Brain microvascular endothelial cell (primary cell): ENCODE data around the gene DYNC2H1.

Experiments used
- DNase-seq: peaks from one replicate; pipeline ENCODE4 v3.0.0-alpha.2; 2020
- H3K27ac ChIP-seq: fragments of 250-450 bp; sonication (Bioruptor Pico); 2 replicates; pipeline ENCODE4 v1.5.1; 2020; ENCODE audit warnings: mild to moderate bottlenecking, moderate library complexity
- H3K27me3 ChIP-seq: fragments of 250-450 bp; sonication (Bioruptor Pico); replicated peaks from 2 replicates; pipeline ENCODE4 v1.5.1; 2020; ENCODE audit warnings: mild to moderate bottlenecking
- H3K36me3 ChIP-seq: fragments of 250-450 bp; sonication (Bioruptor Pico); replicated peaks from 2 replicates; pipeline ENCODE4 v1.5.1; 2020; ENCODE audit warnings: mild to moderate bottlenecking
- H3K4me3 ChIP-seq: 2 replicates; pipeline ENCODE4 v1.5.1; 2011; ENCODE audit warnings: low read depth, mild to moderate bottlenecking, control low read depth, low read length, moderate library complexity
- in situ Hi-C: cut with HindIII; loops from 2 replicates; pipeline ENCODE4 v1.10.0; 2017; ENCODE audit warnings: low sequenced_read_pairs, low pct_ligation_motif_present
- TF ChIP-seq, protein P1 (sequence below): IDR thresholded peaks from 2 replicates; pipeline ENCODE4 v1.5.1; 2011; ENCODE audit warnings: low read depth, mild to moderate bottlenecking, moderate library complexity, low read length, control low read depth, inconsistent platforms; ENCODE audit errors: missing control alignments

Gene DYNC2H1

DNA sequence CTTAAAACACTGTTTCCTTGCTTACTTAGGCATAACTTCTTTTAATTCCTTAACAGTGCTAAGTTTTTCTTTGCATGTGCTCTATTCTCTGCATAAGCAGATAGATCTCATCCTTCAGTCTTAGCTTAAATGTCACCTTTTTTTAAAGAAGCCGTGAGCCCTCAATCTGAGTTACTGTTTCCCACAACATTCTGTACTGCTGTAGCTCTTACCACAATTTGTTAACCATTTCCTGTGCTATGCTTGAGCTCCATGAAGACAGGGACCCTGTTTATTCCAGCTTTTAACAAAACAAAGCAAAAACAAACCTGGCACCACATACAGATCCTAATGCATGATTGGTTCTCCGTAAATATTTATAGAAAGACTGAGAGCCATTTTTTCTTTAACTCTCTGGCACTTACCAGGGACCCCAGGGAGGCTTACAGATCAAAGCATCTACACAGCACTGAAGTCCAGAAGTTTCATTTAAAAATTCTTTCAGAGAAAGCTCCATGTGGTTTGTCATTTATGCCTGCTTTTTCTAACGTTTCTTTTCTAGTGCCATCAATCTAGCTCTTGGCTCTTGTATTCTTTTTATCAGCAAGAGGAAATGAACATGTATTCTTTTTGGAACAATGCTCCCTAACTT lies 74.9 kb downstream of the DYNC2H1 start:
- TF ChIP-seq, protein P1, sequence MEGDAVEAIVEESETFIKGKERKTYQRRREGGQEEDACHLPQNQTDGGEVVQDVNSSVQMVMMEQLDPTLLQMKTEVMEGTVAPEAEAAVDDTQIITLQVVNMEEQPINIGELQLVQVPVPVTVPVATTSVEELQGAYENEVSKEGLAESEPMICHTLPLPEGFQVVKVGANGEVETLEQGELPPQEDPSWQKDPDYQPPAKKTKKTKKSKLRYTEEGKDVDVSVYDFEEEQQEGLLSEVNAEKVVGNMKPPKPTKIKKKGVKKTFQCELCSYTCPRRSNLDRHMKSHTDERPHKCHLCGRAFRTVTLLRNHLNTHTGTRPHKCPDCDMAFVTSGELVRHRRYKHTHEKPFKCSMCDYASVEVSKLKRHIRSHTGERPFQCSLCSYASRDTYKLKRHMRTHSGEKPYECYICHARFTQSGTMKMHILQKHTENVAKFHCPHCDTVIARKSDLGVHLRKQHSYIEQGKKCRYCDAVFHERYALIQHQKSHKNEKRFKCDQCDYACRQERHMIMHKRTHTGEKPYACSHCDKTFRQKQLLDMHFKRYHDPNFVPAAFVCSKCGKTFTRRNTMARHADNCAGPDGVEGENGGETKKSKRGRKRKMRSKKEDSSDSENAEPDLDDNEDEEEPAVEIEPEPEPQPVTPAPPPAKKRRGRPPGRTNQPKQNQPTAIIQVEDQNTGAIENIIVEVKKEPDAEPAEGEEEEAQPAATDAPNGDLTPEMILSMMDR = no peak

GRCh38 chr11:103202048-103202651 lies 92.9 kb downstream of the DYNC2H1 start:
- DNase-seq = peak; percentile 22
- Histone ChIP-seq H3K27ac (no peak overlapping the region), H3K27me3 (no peaks in the 10 kb centered on the region), H3K36me3 (peaks cover 8% of the 10 kb centered on the region), H3K4me3 (no peak overlapping the region)
- in situ Hi-C loops = no loop called here
- TF ChIP-seq, protein P1 = peak; percentile 59

More for the DNA sequence above, 74.9 kb downstream of the DYNC2H1 start:
- no peak overlapping the region for H3K27ac ChIP-seq
- peaks cover 2% of the 10 kb centered on the region for H3K36me3 ChIP-seq
- H3K27me3 ChIP-seq = no peaks in the 10 kb centered on the region
- no peak for DNase-seq
- in situ Hi-C loops = no loop called here
- H3K4me3 ChIP-seq = no peak overlapping the region

- no peak for DNase-seq
- TF ChIP-seq, protein P1 = no peak
- Histone ChIP-seq H3K4me3 (no peak overlapping the region), H3K27ac (no peak overlapping the region), H3K27me3 (no peaks in the 10 kb centered on the region), H3K36me3 (no peaks in the 10 kb centered on the region)
- in situ Hi-C loops = no loop called here
Observed at GRCh38 chr11:103210543-103210942, 101.3 kb downstream of the DYNC2H1 start.

GRCh38 chr11:103215812-103216211 lies 106.6 kb downstream of the DYNC2H1 start:
- no peaks in the 10 kb centered on the region for H3K27me3 ChIP-seq
- DNase-seq = no peak

GRCh38 chr11:103220133-103220532 lies 110.9 kb downstream of the DYNC2H1 start:
- Histone ChIP-seq H3K36me3 (no peaks in the 10 kb centered on the region), H3K27ac (no peak overlapping the region), H3K27me3 (no peaks in the 10 kb centered on the region), H3K4me3 (no peak overlapping the region)
- TF ChIP-seq, protein P1 = no peak
- DNase-seq = no peak
- in situ Hi-C loops = no loop called here

More at GRCh38 chr11:103215812-103216211, 106.6 kb downstream of the DYNC2H1 start:
- no peak overlapping the region for H3K4me3 ChIP-seq
- H3K27ac ChIP-seq = no peak overlapping the region
- TF ChIP-seq, protein P1 = no peak
- H3K36me3 ChIP-seq = no peaks in the 10 kb centered on the region
- in situ Hi-C loops = no loop called here
